Activated CD8-positive, alpha-beta memory T cell treated with anti-CD3 and anti-CD28 coated beads, Interleukin-2, amount 50 U/mL, for 1 hour (primary cell): Measurements from ENCODE around the gene EHD1.
A peak's percentile ranks its signal among the peaks of the same experiment; 100 is the strongest.
"Not testable (repeated sequence)": the region's sequence is repeated elsewhere in the genome, so short reads cannot be mapped to it uniquely, and the experiment has no call there.

Experiments used
- DNase-seq: peaks from one replicate; pipeline ENCODE4 v3.0.0-alpha.2; 2020; ENCODE audit errors: extremely low read depth

EHD1 gene

GRCh38 chr11:64856382-64857227, 21.8 kb downstream of the EHD1 start:
- no peak for DNase-seq

- DNase-seq, result no peak
These were observed 22.7 kb downstream of the EHD1 start for GRCh38 chr11:64855596-64856304.

- no peak for DNase-seq
These were observed 23.6 kb downstream of the EHD1 start for GRCh38 chr11:64854534-64855502.

- no peak for DNase-seq
These were observed 24.3 kb downstream of the EHD1 start for GRCh38 chr11:64854157-64854533.

GRCh38 chr11:64853709-64854108, 24.7 kb downstream of the EHD1 start:
- DNase-seq, result no peak

GRCh38 chr11:64852804-64853509, 25.5 kb downstream of the EHD1 start:
- no peak for DNase-seq

GRCh38 chr11:64851831-64852351, 26.5 kb downstream of the EHD1 start:
- no peak for DNase-seq

- no peak for DNase-seq
These were observed 27.3 kb downstream of the EHD1 start for GRCh38 chr11:64850979-64851567.

GRCh38 chr11:64849598-64850356, 28.6 kb downstream of the EHD1 start:
- DNase-seq, result no peak

- DNase-seq, result no peak
These were observed 29.4 kb downstream of the EHD1 start for GRCh38 chr11:64848826-64849597.

- DNase-seq, result no peak
These were observed 30.1 kb downstream of the EHD1 start for GRCh38 chr11:64848214-64848825.

GRCh38 chr11:64846998-64847666, 31.3 kb downstream of the EHD1 start:
- DNase-seq, result peak; percentile 88

GRCh38 chr11:64845776-64846129, 32.7 kb downstream of the EHD1 start:
- DNase-seq, result not testable (repeated sequence)

- no peak for DNase-seq
These were observed 33.2 kb downstream of the EHD1 start for GRCh38 chr11:64845129-64845775.

- DNase-seq, result no peak
These were observed 33.9 kb downstream of the EHD1 start, which contains the start of gene CDC42BPG for GRCh38 chr11:64844330-64845128. Gene CDC42BPG (minus strand): TSS chr11:64844653. CDS start chr11:64844569, 84 bp downstream.

GRCh38 chr11:64843686-64844329, 34.6 kb downstream of the EHD1 start:
- DNase-seq, result no peak
